Lung (tissue), 12 donors: Measurements from ENCODE around the gene CCDC57. TPM values are rescaled to one million over a fixed set of nuclear protein-coding genes. Genes with fewer than 3 reads are reported as not detected.
A peak's percentile ranks its signal among the peaks of the same experiment; 100 is the strongest.

ENCODE experiments used
- ATAC-seq: fragments of 200-7000 bp; cut with Tn5 transposase; one replicate; pipeline ENCODE4 v1.9.1; 2020; ENCODE audit warnings: moderate number of reproducible peaks; ENCODE audit not compliant: insufficient read depth, low FRiP score
- DNase-seq, 3 donors: peaks; one replicate each; pipeline ENCODE4 v3.0.0-alpha.2; 2013 to 2017
- H3K27ac ChIP-seq, 2 donors: one replicate each; pipeline ENCODE4 v1.5.1; 2013; ENCODE audit warnings: mild to moderate bottlenecking in 2 of 2, moderate library complexity in 2 of 2, control low read depth in 1 of 2, inconsistent platforms in 1 of 2, low read depth in 1 of 2, low read length in 1 of 2
- H3K27me3 ChIP-seq, 3 donors: one replicate each; pipeline ENCODE4 v1.5.1; 2013; ENCODE audit warnings: low read length in 2 of 3; ENCODE audit not compliant: control insufficient read depth in 3 of 3, insufficient read depth in 3 of 3
- H3K36me3 ChIP-seq, 4 donors: one replicate each; pipeline ENCODE4 v1.5.1; 2013; ENCODE audit warnings: low read length in 4 of 4, mild to moderate bottlenecking in 1 of 4, moderate library complexity in 1 of 4; ENCODE audit not compliant: control insufficient read depth in 4 of 4, insufficient read depth in 4 of 4
- H3K4me1 ChIP-seq, 5 donors: one replicate each; pipeline ENCODE4 v1.5.1; 2013; ENCODE audit warnings: low read length in 5 of 5, mild to moderate bottlenecking in 2 of 5, moderate library complexity in 1 of 5; ENCODE audit not compliant: control insufficient read depth in 5 of 5, insufficient read depth in 5 of 5
- H3K4me3 ChIP-seq: one replicate; pipeline ENCODE4 v1.5.1; 2013; ENCODE audit warnings: mild to moderate bottlenecking, control low read depth, moderate library complexity
- H3K9ac ChIP-seq, 2 donors: one replicate each; pipeline ENCODE4 v1.5.1; 2013; ENCODE audit warnings: low read length in 2 of 2, control low read depth in 1 of 2; ENCODE audit not compliant: insufficient read depth in 1 of 2
- H3K9me3 ChIP-seq, 4 donors: one replicate each; pipeline ENCODE4 v1.5.1; 2013; ENCODE audit warnings: low read length in 3 of 4, mild to moderate bottlenecking in 1 of 4, moderate library complexity in 1 of 4; ENCODE audit not compliant: control insufficient read depth in 4 of 4, insufficient read depth in 3 of 4
- CTCF ChIP-seq: IDR thresholded peaks from 2 replicates; pipeline ENCODE4 v1.5.1; 2012; ENCODE audit warnings: mild to moderate bottlenecking; ENCODE audit errors: control extremely low read depth, extremely low read depth
- WGBS, 2 donors: extraction: QIAGEN DNeasy Blood & Tissue Kit; methylation state at CpG; one replicate each; pipeline ENCODE4 v1.1.7; 2013; 5-methylcytosine and 5-hydroxymethylcytosine counted together
- polyA plus RNA-seq, 2 donors: library from polyadenylated mRNA; stranded (reverse); fragments of 200-250 nt; gene quantifications; one replicate each; pipeline ENCODE4 v1.2.1, GENCODE V29; 2013
- total RNA-seq, 2 donors: library from RNA; depleted of rRNA in 1 of 2; stranded (reverse); fragments of >200 nt in 1 of 2; gene quantifications; one replicate each; pipeline ENCODE4 v1.2.1, GENCODE V29; 2014 to 2021
- donor health status: control.
- donor health status: control.
- donor health status: Bipolar disorder and iron deficiency.
- donor health status: healthy.
- donor health status: DM: yes; HTN: yes; CAD: no.

The CCDC57 gene
- total and polyA plus RNA-seq, 4 donors: 33.2 to 128 (median 74.9) TPM

- TF ChIP-seq CTCF: no peak
- ATAC-seq (no peak), DNase-seq (no peak)
- no peaks in the 10 kb centered on the region for H3K9me3 ChIP-seq
- H3K27me3 ChIP-seq: no peaks in the 10 kb centered on the region
- no peak overlapping the region for H3K4me3 ChIP-seq
- H3K36me3 ChIP-seq: peaks cover 5 to 93% (median 19%) of the 10 kb centered on the region in 4 donors
- H3K4me1 ChIP-seq: no peaks in the 10 kb centered on the region
- no peak overlapping the region for H3K9ac ChIP-seq
- WGBS, 2 donors: 77 to 85% methylated on average over 10 of the region's 10 CpGs
- no peak overlapping the region for H3K27ac ChIP-seq
Measured at GRCh38 chr17:82058855-82059249, 153.8 kb downstream of the CCDC57 start.

GRCh38 chr17:82058230-82058854, 154.3 kb downstream of the CCDC57 start:
- peaks cover 0 to 2% (median 0%) of the 10 kb centered on the region in 5 donors for H3K4me1 ChIP-seq
- no peaks in the 10 kb centered on the region for H3K9me3 ChIP-seq
- no peak overlapping the region for H3K9ac ChIP-seq
- DNase-seq: no peak
- no peak for TF ChIP-seq CTCF
- ATAC-seq: no peak
- H3K4me3 ChIP-seq: no peak overlapping the region
- WGBS, 2 donors: 81 to 92% methylated on average over 17 of the region's 17 CpGs
- no peaks in the 10 kb centered on the region for H3K27me3 ChIP-seq
- H3K27ac ChIP-seq: no peak overlapping the region
- H3K36me3 ChIP-seq: peaks cover 5 to 93% (median 19%) of the 10 kb centered on the region in 4 donors

GRCh38 chr17:82056729-82057621, 155.7 kb downstream of the CCDC57 start:
- 89 to 92% methylated on average over 28 to 29 of the region's 29 CpGs for WGBS, 2 donors
- DNase-seq (peak in 1 of 3 donors; percentile 6), ATAC-seq (no peak)
- no peak overlapping the region for H3K9ac ChIP-seq
- H3K27ac ChIP-seq: no peak overlapping the region
- H3K4me3 ChIP-seq: no peak overlapping the region
- no peaks in the 10 kb centered on the region for H3K9me3 ChIP-seq
- H3K4me1 ChIP-seq: peaks cover 0 to 14% (median 4%) of the 10 kb centered on the region in 5 donors
- TF ChIP-seq CTCF: no peak
- H3K27me3 ChIP-seq: no peaks in the 10 kb centered on the region
- H3K36me3 ChIP-seq: peaks cover 5 to 81% (median 19%) of the 10 kb centered on the region in 4 donors
